ENCODE measurements around the gene HHIPL1. TPM values are rescaled to one million over a fixed set of nuclear protein-coding genes. Genes with fewer than 3 reads are reported as not detected.

Gene HHIPL1
- total and polyA plus RNA-seq, 2 donors (not counting 3 experiments of a cell fraction or from before 2014, with no cell fraction given): 1.3 to 2.1 TPM

DNA sequence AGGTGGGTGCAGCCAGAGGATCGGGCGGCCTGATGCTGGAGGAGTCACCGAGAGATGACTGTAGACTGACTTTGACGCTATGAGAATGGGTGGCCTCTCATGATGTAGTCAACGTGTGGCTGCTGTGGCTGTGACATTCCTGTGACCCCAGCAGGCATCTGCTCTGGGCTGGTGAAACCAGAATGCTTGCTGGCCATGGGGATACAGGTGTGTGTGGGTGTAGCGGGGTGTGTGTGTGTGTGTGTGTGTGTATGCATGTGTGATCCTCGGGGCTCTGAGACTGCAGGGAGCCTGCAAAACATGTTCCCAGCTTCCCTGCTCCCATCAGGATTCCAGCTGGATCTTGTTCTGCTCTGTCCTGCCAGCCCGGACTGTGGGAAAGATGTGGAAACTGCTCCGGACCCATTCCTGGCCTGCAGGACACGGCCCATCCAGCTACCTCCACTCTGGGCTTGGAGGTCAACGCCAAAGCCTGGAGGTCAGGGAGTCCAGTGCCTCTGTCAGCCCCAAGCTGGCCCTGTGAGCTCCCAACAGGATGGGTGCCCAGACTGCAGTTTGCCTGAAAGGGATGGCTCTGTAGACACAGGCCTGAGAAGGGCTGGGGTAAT is 18.8 kb upstream of the HHIPL1 start:
- intact Hi-C loops (cut with micrococcal nuclease): loop anchor here (5.0 kb wide), 1 partner anchor 234 kb away; no protein-coding TSS in a partner anchor
- POLR2A ChIA-PET: no interaction called here

More for the DNA sequence above, 18.8 kb upstream of the HHIPL1 start:
- dilution Hi-C loops (cut with MboI; ENCODE audit: extremely low pct_ligation_motif_present, low sequenced_read_pairs): no loop called here
- no peaks in the 10 kb centered on the region for H3K36me3 ChIP-seq (ENCODE audit: control insufficient read depth in 2 of 2, extremely low read depth in 1 of 2, insufficient read depth in 2 of 2, low read length in 2 of 2)
- no peak overlapping the region for H3K4me3 ChIP-seq (replicated peaks in 1 of 3; ENCODE audit: insufficient read depth in 1 of 3, low read depth in 1 of 3, low read length in 3 of 3)
- no peaks in the 10 kb centered on the region for H3K9me1 ChIP-seq (replicated peaks; ENCODE audit: control insufficient read depth, extremely low read depth, insufficient read depth, low read length)
- no peaks in the 10 kb centered on the region for H3K9me3 ChIP-seq (replicated peaks; ENCODE audit: control insufficient read depth, insufficient read depth, low read length)
- TF ChIP-seq JUN (IDR thresholded peaks at IDR 0.05; ENCODE audit: borderline replicate concordance, insufficient read depth, insufficient read length, low read depth) (no peak), EZH2 (IDR thresholded peaks at IDR 0.05; ENCODE audit: borderline replicate concordance, low read depth, low read length, severe bottlenecking) (no peak), FOS (IDR thresholded peaks at IDR 0.05; ENCODE audit: borderline replicate concordance, insufficient read depth, low read length) (no peak), POLR2AphosphoS5 (IDR thresholded peaks at IDR 0.05; ENCODE audit: insufficient read depth, low read depth, low read length) (no peak), GATA2 (IDR thresholded peaks at IDR 0.05; ENCODE audit: insufficient read depth, insufficient read length, low read depth, low read length) (no peak), MYC (IDR thresholded peaks at IDR 0.05; ENCODE audit: low read depth, low read length) (no peak)
- TF ChIP-seq, protein P1, sequence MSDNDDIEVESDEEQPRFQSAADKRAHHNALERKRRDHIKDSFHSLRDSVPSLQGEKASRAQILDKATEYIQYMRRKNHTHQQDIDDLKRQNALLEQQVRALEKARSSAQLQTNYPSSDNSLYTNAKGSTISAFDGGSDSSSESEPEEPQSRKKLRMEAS (IDR thresholded peaks at IDR 0.05; ENCODE audit: insufficient read depth, insufficient read length): no peak
- TF ChIP-seq, protein P2, sequence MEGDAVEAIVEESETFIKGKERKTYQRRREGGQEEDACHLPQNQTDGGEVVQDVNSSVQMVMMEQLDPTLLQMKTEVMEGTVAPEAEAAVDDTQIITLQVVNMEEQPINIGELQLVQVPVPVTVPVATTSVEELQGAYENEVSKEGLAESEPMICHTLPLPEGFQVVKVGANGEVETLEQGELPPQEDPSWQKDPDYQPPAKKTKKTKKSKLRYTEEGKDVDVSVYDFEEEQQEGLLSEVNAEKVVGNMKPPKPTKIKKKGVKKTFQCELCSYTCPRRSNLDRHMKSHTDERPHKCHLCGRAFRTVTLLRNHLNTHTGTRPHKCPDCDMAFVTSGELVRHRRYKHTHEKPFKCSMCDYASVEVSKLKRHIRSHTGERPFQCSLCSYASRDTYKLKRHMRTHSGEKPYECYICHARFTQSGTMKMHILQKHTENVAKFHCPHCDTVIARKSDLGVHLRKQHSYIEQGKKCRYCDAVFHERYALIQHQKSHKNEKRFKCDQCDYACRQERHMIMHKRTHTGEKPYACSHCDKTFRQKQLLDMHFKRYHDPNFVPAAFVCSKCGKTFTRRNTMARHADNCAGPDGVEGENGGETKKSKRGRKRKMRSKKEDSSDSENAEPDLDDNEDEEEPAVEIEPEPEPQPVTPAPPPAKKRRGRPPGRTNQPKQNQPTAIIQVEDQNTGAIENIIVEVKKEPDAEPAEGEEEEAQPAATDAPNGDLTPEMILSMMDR (IDR thresholded peaks at IDR 0.05; ENCODE audit: extremely low read depth in 1 of 2, insufficient read depth in 1 of 2, low read depth in 1 of 2, low read length in 2 of 2): no peak
- no peak overlapping the region for H3K4me2 ChIP-seq (ENCODE audit: insufficient read depth, low read length)
- no peaks in the 10 kb centered on the region for H3K79me2 ChIP-seq (ENCODE audit: control insufficient read depth, insufficient read depth, low read length)
- no TSS peak for BruUV-seq (replicated peaks)
- no peaks in the 10 kb centered on the region for H3K27me3 ChIP-seq (ENCODE audit: control insufficient read depth in 2 of 2, insufficient read depth in 2 of 2, low read length in 2 of 2)
- FAIRE-seq (no peak), DNase-seq (ENCODE audit: low read depth, low spot score) (no peak)
- no peak overlapping the region for H3K9ac ChIP-seq (replicated peaks; ENCODE audit: extremely low read depth, insufficient read depth, low read length)
- H4K20me1 ChIP-seq (replicated peaks; ENCODE audit: control insufficient read depth, extremely low read depth, insufficient read depth, low read length): no peaks in the 10 kb centered on the region
- no peaks in the 10 kb centered on the region for H3K4me1 ChIP-seq (ENCODE audit: control insufficient read depth, extremely low read depth, insufficient read depth, low read length)
- H2AFZ ChIP-seq (ENCODE audit: low read depth, low read length): no peak overlapping the region
- no peak overlapping the region for H3K27ac ChIP-seq (ENCODE audit: insufficient read depth, low read depth, low read length)
- CTCF ChIA-PET: interaction anchor here (0.7 to 1.2 kb wide), 2 partner anchors 16 to 21 kb away, joined by 3 to 9 read pairs; partner anchors contain the start of gene CCDC85C

All from endothelial cell of umbilical vein (primary cell).